Peyer's patch (tissue), 4 donors: ENCODE data around the gene SYPL2.

ENCODE experiments used
- CTCF ChIP-seq, 6 experiments: fragments of 450-650 bp in 4 of 6; fragments of 200-600 bp in 2 of 6; sonication (generic) in 1 of 6; IDR thresholded peaks; one replicate each; pipeline ENCODE4 v1.5.1; 2017 to 2019; ENCODE audit warnings: antibody characterized with exemption in 6 of 6, mild to moderate bottlenecking in 3 of 6, moderate library complexity in 1 of 6
- POLR2A ChIP-seq, 2 donors: fragments of 450-650 bp; IDR thresholded peaks; one replicate each; pipeline ENCODE4 v1.5.1; 2017; ENCODE audit warnings: antibody characterized with exemption in 2 of 2, mild to moderate bottlenecking in 2 of 2, moderate library complexity in 2 of 2

- TF ChIP-seq POLR2A (IDR thresholded peaks at IDR 0.05) = no peak
- no peak for TF ChIP-seq CTCF (IDR thresholded peaks at IDR 0.05)
Observed at GRCh38 chr1:109493227-109493626, 26.9 kb downstream of the SYPL2 start.
